ENCODE measurements around the gene ALPL. TPM values are rescaled to one million over a fixed set of nuclear protein-coding genes. Genes with fewer than 3 reads are reported as not detected.
"Not testable (repeated sequence)": the region's sequence is repeated elsewhere in the genome, so short reads cannot be mapped to it uniquely, and the experiment has no call there.

Gene ALPL
- total RNA-seq: 13.1 TPM
- long read RNA-seq, transcript ALPL-204 (12 exons, 2,589 nt): major isoform, 12 of 20 reads
- long read RNA-seq, partial matches to known transcripts: 6 of 20 reads
- long read RNA-seq, other reads (novel, unspliced or antisense): 2 of 20 reads

- DNase-seq (peak; percentile 36), ATAC-seq (no peak)
- intact Hi-C loops (cut with micrococcal nuclease): loop anchor here (10.0 kb wide), 1 partner anchor 65 kb away; no protein-coding TSS in a partner anchor
Observed at GRCh38 chr1:21509351-21510112, at the start of gene ALPL. ALPL (plus strand) TSS chr1:21509423; CDS start chr1:21554082, 44,659 bp downstream.

- ATAC-seq; intact Hi-C loops (cut with micrococcal nuclease); DNase-seq: not testable (repeated sequence)
Observed at GRCh38 chr1:21465127-21465526, 44.1 kb upstream of the ALPL start.

DNA sequence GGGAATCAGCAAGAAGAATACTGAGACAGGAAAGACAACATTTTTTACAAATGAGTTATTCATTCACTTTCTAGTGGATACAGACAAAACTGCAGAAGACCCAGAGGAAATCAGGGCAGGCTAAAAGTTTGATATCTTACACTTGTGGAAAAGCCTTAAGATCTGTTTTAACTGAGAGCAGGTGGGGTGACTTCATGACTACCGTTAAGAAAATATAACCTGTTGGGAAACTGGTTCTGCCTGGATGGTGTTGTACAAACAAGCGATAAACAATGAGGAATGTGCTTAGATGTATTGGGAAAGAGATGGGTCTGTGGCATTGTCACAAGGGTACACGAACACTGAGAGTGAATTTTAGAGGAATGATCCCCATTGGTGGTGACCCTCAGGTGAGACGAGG is 41.3 kb upstream of the ALPL start:
- ATAC-seq; intact Hi-C loops (cut with micrococcal nuclease); DNase-seq: not testable (repeated sequence)

DNA sequence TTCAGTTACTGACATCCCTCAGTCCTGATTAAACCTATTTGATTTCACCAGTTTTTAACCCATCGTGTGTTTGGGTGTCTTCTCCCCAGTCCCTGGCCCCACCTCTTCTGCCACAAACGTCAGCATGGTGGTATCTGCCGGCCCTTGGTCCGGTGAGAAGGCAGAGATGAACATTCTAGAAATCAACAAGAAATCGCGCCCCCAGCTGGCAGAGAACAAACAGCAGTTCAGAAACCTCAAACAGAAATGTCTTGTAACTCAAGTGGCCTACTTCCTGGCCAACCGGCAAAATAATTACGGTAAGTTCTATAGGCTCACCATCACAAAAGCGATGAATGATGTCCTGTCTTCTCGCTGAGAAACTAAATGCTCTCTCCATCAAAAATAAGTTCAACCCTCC is 40.6 kb upstream of the ALPL start:
- intact Hi-C loops (cut with micrococcal nuclease): no loop called here
- DNase-seq (no peak), ATAC-seq (no peak)

GRCh38 chr1:21469581-21469980 is 39.6 kb upstream of the ALPL start:
- ATAC-seq: no peak
- intact Hi-C loops (cut with micrococcal nuclease): no loop called here
- no peak for DNase-seq

DNA sequence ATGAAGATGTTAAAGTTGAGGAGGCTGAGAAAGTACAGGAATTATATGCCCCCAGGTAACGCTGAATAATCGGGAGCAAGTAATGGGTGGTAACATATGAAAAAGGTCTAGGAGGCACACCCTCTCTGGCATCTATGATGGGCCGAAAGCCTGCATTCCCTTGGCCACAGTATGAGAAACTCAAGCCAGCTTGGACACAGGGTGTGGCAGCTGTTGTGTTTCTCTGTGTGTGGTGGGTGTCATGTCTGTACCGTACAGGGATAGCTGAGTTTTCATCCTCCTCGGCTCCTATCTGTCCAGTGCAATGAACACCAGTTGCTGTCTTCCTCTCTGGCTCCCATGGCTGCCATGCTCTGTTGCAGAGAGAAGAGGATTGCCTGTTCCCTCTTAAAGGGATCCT is 36.4 kb upstream of the ALPL start:
- intact Hi-C loops (cut with micrococcal nuclease): no loop called here
- ATAC-seq: no peak
- DNase-seq: no peak

GRCh38 chr1:21478356-21478755 is 30.9 kb upstream of the ALPL start:
- no peak for DNase-seq
- no peak for ATAC-seq
- intact Hi-C loops (cut with micrococcal nuclease): no loop called here

DNA sequence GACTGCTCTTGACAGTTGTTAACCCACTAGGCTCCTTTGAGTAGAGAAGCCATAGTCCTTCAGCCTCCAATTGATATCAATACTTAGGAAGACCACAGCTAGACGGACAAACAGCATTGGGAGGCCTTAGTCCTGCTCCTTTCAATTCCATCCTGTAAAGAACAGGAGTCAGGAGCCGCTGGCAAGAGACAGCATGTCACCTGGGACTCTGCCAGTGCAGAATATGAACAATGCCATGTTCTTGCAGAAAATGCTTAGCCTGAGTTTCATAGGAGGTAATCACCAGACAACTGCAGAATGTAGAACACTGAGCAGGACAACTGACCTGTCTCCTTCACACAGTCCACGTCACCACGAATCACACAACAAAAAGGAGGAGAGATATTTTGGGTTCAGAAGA is 25.3 kb upstream of the ALPL start:
- ATAC-seq; DNase-seq; intact Hi-C loops (cut with micrococcal nuclease): not testable (repeated sequence)

GRCh38 chr1:21489146-21489545 is 20.1 kb upstream of the ALPL start:
- intact Hi-C loops (cut with micrococcal nuclease): no loop called here
- DNase-seq (no peak), ATAC-seq (no peak)

DNA sequence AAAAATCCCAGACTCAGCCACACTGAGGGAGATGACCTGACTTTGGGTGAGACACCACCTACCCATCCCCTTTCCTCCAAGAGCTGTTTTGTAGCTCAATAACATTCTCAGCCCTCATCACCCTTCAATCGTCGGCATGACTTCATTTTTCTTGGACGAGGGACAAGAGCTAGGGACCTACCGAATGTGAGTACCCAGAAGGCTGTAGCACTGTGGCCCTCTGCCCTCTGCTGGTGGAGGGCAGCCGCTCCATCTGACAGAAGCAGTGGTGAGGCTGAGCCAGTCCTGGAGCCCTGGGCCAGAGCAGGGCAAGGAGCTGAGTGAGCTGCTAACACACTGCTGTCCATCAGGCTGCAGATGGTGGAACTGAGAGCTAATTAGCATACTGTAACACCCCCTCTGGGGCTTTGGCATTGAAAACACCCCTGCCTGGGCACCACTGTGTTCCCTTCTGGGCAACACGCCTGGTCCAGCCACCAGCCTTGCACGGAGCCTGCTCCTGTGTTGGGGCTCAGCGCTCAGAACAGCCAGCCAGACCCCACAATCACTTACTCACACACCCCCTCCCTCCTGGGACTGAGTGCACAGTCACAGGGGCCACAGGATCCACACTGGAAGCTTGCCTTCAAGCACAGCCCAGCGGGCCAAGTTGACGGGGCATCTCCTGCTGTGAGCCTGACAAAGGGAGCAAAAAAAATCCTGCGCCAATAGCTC is 18.3 kb upstream of the ALPL start:
- ATAC-seq: peak; percentile 34
- intact Hi-C loops (cut with micrococcal nuclease): no loop called here
- no peak for DNase-seq

GRCh38 chr1:21491488-21492355 is 17.5 kb upstream of the ALPL start:
- ATAC-seq: peak; percentile 33
- DNase-seq: no peak
- intact Hi-C loops (cut with micrococcal nuclease): no loop called here

- intact Hi-C loops (cut with micrococcal nuclease): no loop called here
- ATAC-seq: no peak
Observed at GRCh38 chr1:21492356-21492625, 16.9 kb upstream of the ALPL start.

GRCh38 chr1:21494196-21494595 is 15.0 kb upstream of the ALPL start:
- no peak for DNase-seq
- intact Hi-C loops (cut with micrococcal nuclease): no loop called here

More at GRCh38 chr1:21492356-21492625, 16.9 kb upstream of the ALPL start:
- DNase-seq: no peak

GRCh38 chr1:21495225-21495820 is 13.9 kb upstream of the ALPL start:
- ATAC-seq (no peak), DNase-seq (no peak)
- intact Hi-C loops (cut with micrococcal nuclease): no loop called here

More at GRCh38 chr1:21494196-21494595, 15.0 kb upstream of the ALPL start:
- no peak for ATAC-seq

DNA sequence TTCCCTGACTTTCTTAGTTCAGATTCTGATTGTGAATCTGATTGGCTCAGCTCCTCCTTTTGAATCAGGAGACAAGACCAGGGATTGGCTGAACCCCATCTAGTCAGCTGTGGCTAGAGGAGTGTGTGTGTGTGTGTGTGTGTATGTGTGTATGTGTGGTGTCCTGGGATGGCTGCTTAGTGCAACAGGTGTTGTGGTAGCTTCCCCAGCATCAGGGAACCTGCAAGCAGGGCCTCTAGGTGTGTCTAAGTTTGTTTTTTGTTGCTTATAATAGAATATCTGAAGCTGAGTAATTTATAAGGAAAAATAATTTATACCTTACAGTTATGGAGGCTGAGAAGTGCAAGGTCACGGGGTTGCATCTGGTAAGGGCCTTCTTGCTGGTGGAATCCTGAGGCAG is 13.2 kb upstream of the ALPL start:
- ATAC-seq (no peak), DNase-seq (no peak)
- intact Hi-C loops (cut with micrococcal nuclease): no loop called here

GRCh38 chr1:21496886-21497285 is 12.3 kb upstream of the ALPL start:
- ATAC-seq (no peak), DNase-seq (no peak)
- intact Hi-C loops (cut with micrococcal nuclease): no loop called here

DNA sequence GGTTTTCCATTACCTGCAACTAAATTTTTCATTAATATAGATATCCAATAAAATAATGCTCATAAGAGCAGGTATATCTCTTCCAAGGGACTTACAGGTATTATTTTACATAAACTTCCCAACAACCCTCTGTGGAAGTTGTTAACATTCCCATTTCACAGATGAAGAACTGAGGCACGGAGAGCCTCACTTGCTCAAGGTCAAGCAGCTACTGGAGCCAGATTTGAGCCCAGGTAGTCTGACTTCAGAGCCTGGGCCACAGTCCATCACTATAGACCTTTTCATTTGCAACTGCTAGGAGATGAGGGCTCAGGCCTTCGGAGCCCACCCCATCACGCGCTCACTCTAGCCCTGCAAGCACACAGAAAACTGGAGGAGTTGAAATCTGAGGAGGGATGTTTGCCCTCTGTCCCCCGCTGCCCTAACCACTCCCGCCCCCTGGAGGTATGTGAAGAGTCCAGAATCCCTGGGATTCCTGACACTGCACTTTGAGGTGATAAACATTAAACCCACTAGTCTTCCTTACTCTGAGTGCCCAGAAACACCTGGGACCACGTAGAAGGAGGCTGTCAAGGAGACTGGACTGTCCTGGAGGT is 11.7 kb upstream of the ALPL start:
- DNase-seq: no peak
- intact Hi-C loops (cut with micrococcal nuclease): no loop called here
- no peak for ATAC-seq

DNA sequence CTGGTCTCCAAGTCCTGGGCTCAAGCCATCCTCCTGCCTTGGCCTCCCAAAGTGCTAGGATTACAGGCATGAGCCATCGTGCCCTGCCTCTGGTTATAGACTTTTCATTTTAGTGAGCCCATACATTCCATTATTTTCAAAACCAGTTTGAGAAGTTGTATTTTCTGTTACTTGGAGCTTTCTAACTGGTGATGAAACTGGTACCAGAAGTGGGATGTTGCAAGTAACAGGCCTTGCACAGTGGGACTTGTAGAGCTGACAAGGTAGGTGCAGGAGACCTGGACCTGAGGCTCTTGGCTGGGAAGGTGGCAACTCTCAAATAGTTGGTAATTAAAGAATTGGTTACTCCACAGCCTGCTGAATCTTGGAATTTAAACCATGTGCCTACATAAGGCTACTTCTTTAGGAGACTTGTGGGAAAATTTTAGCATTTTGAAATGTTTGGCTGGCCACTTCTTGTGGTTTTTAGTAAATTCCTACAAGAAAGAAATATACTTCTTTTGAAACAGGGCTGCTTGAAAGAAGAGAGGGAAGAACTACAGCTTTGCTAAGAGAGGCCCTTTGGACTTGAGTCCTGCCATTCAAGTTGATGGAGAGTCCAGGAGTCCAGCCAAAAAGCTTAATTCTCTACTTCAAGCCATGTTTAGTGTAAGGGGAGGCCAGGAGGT is 9.8 kb upstream of the ALPL start:
- intact Hi-C loops (cut with micrococcal nuclease): no loop called here
- ATAC-seq (no peak), DNase-seq (no peak)
